HL-60 (cell line): ENCODE measurements around the gene SHROOM3.

ENCODE experiments used
- DNase-seq, 2 experiments: peaks; one replicate each; pipeline ENCODE4 v3.0.0-alpha.2; 2010 to 2020; ENCODE audit warnings: low read depth in 1 of 2, low spot score in 1 of 2
- H3K27ac ChIP-seq: fragments of 250-450 bp; sonication (Bioruptor Pico); replicated peaks from 2 replicates; pipeline ENCODE4 v1.5.1; 2020; ENCODE audit warnings: mild to moderate bottlenecking, moderate library complexity
- H3K27me3 ChIP-seq: fragments of 250-450 bp; sonication (Bioruptor Pico); 2 replicates; pipeline ENCODE4 v1.5.1; 2021; ENCODE audit warnings: mild to moderate bottlenecking, moderate library complexity; ENCODE audit not compliant: insufficient read depth, poor library complexity, severe bottlenecking
- H3K4me3 ChIP-seq: replicated peaks from 2 replicates; pipeline ENCODE4 v1.5.1; 2011; ENCODE audit warnings: mild to moderate bottlenecking, control low read depth, low read length; ENCODE audit not compliant: insufficient read depth
- CTCF ChIP-seq: IDR thresholded peaks from one replicate; pipeline ENCODE4 v1.5.1; 2011; ENCODE audit warnings: low read length, control low read depth, inconsistent platforms; ENCODE audit not compliant: insufficient read depth
- GABPA ChIP-seq: IDR thresholded peaks from 2 replicates; pipeline ENCODE4 v1.6.1; 2012; ENCODE audit warnings: low read depth
- POLR2AphosphoS5 ChIP-seq: IDR thresholded peaks from 2 replicates; pipeline ENCODE4 v1.6.1; 2012; ENCODE audit warnings: low read depth
- REST ChIP-seq: IDR thresholded peaks from 2 replicates; pipeline ENCODE4 v1.6.1; 2012; ENCODE audit warnings: low read depth; ENCODE audit not compliant: insufficient replicate concordance
- SPI1 ChIP-seq: IDR thresholded peaks from 2 replicates; pipeline ENCODE4 v1.6.1; 2012; ENCODE audit warnings: low read depth, mild to moderate bottlenecking, borderline replicate concordance

Gene SHROOM3

GRCh38 chr4:76751612-76752343, 316.7 kb downstream of the SHROOM3 start:
- no peak overlapping the region for H3K4me3 ChIP-seq
- TF ChIP-seq GABPA (no peak), CTCF (no peak), REST (no peak), POLR2AphosphoS5 (no peak), SPI1 (no peak)
- DNase-seq, result no peak
- peaks cover 4% of the 10 kb centered on the region for H3K27me3 ChIP-seq
- H3K27ac ChIP-seq, result no peak overlapping the region

GRCh38 chr4:76752861-76753501, 318.0 kb downstream of the SHROOM3 start:
- no peak for DNase-seq
- no peak for TF ChIP-seq REST
- H3K4me3 ChIP-seq, result no peak overlapping the region
- no peak overlapping the region for H3K27ac ChIP-seq
- peaks cover 4% of the 10 kb centered on the region for H3K27me3 ChIP-seq

- no peak for DNase-seq
- no peak overlapping the region for H3K4me3 ChIP-seq
- no peak for TF ChIP-seq GABPA
- H3K27me3 ChIP-seq, result peaks cover 4% of the 10 kb centered on the region
- no peak overlapping the region for H3K27ac ChIP-seq
Observed at GRCh38 chr4:76753814-76754213, 318.8 kb downstream of the SHROOM3 start.

- no peak for DNase-seq
- TF ChIP-seq SPI1 (no peak), REST (no peak), POLR2AphosphoS5 (no peak), CTCF (no peak), GABPA (no peak)
- Histone ChIP-seq H3K27me3 (peaks cover 2% of the 10 kb centered on the region), H3K27ac (no peak overlapping the region), H3K4me3 (no peak overlapping the region)
Observed at GRCh38 chr4:76754439-76754838, 319.4 kb downstream of the SHROOM3 start.
